ENCODE data around the gene KLRD1. TPM values are rescaled to one million over a fixed set of nuclear protein-coding genes. Genes with fewer than 3 reads are reported as not detected.

Gene KLRD1
- total RNA-seq, 1 experiment from 2014 or later = not detected

- H3K4me1 ChIP-seq (ENCODE audit: insufficient read depth, low read length) = no peaks in the 10 kb centered on the region
- H3K9me3 ChIP-seq (ENCODE audit: low read length) = no peaks in the 10 kb centered on the region
- intact Hi-C loops (cut with micrococcal nuclease) = no loop called here
- H3K27me3 ChIP-seq (ENCODE audit: low read length) = no peaks in the 10 kb centered on the region
- H3K79me2 ChIP-seq (ENCODE audit: low read length) = no peaks in the 10 kb centered on the region
- ChIA-PET POLR2A (ENCODE audit: unreplicated experiment) (no interaction called here), CTCF (no interaction called here)
- ATAC-seq (no peak), DNase-seq (no peak)
- H2AFZ ChIP-seq (ENCODE audit: low read length) = no peak overlapping the region
- H3K4me2 ChIP-seq (ENCODE audit: low read length) = no peak overlapping the region
- H3K9me2 ChIP-seq (replicated peaks; ENCODE audit: low read length) = no peaks in the 10 kb centered on the region
- no peak overlapping the region for H3K4me3 ChIP-seq (ENCODE audit: low read length)
- TF ChIP-seq CTCF (conservative IDR thresholded peaks at IDR 0.05; ENCODE audit: low read depth, low read length) = no peak
- TF ChIP-seq EZH2 (IDR thresholded peaks at IDR 0.05; ENCODE audit: low read length, unreplicated experiment) = no peak
- TF ChIP-seq EZH2phosphoT487 (IDR thresholded peaks at IDR 0.05; ENCODE audit: borderline replicate concordance, low read length) = no peak
- no peaks in the 10 kb centered on the region for H3F3A ChIP-seq (ENCODE audit: low read length, unreplicated experiment)
- H3K9ac ChIP-seq (ENCODE audit: low read length) = no peak overlapping the region
- no peak overlapping the region for H3K27ac ChIP-seq (ENCODE audit: low read length)
- H3K36me3 ChIP-seq (ENCODE audit: low read depth, low read length) = no peaks in the 10 kb centered on the region
- no TSS peak for BruUV-seq (replicated peaks)
- no peaks in the 10 kb centered on the region for H4K20me1 ChIP-seq (ENCODE audit: low read length)
Measured at GRCh38 chr12:10279937-10280336, 27.7 kb upstream of the KLRD1 start.

GRCh38 chr12:10283027-10283426 lies 24.6 kb upstream of the KLRD1 start:
- CTCF ChIA-PET = no interaction called here
- TF ChIP-seq EZH2phosphoT487 (IDR thresholded peaks at IDR 0.05; ENCODE audit: borderline replicate concordance, low read length) (no peak), EZH2 (IDR thresholded peaks at IDR 0.05; ENCODE audit: low read length, unreplicated experiment) (no peak), CTCF (conservative IDR thresholded peaks at IDR 0.05; ENCODE audit: low read depth, low read length) (no peak)
- H2AFZ ChIP-seq (ENCODE audit: low read length) = no peak overlapping the region

GRCh38 chr12:10285919-10286318 lies 21.8 kb upstream of the KLRD1 start:
- BruUV-seq (replicated peaks) = no TSS peak

More at GRCh38 chr12:10283027-10283426, 24.6 kb upstream of the KLRD1 start:
- no peak for DNase-seq
- H3K9me3 ChIP-seq (ENCODE audit: low read length) = no peaks in the 10 kb centered on the region
- H3F3A ChIP-seq (ENCODE audit: low read length, unreplicated experiment) = no peaks in the 10 kb centered on the region
- intact Hi-C loops (cut with micrococcal nuclease) = no loop called here
- POLR2A ChIA-PET (ENCODE audit: unreplicated experiment) = no interaction called here
- H3K27me3 ChIP-seq (ENCODE audit: low read length) = no peaks in the 10 kb centered on the region
- no peaks in the 10 kb centered on the region for H3K79me2 ChIP-seq (ENCODE audit: low read length)
- H3K36me3 ChIP-seq (ENCODE audit: low read depth, low read length) = no peaks in the 10 kb centered on the region
- no peak overlapping the region for H3K4me3 ChIP-seq (ENCODE audit: low read length)
- BruUV-seq (replicated peaks) = no TSS peak
- no peaks in the 10 kb centered on the region for H3K4me1 ChIP-seq (ENCODE audit: insufficient read depth, low read length)
- ATAC-seq = no peak
- H3K9ac ChIP-seq (ENCODE audit: low read length) = no peak overlapping the region
- no peaks in the 10 kb centered on the region for H3K9me2 ChIP-seq (replicated peaks; ENCODE audit: low read length)
- H3K27ac ChIP-seq (ENCODE audit: low read length) = no peak overlapping the region
- no peak overlapping the region for H3K4me2 ChIP-seq (ENCODE audit: low read length)
- no peaks in the 10 kb centered on the region for H4K20me1 ChIP-seq (ENCODE audit: low read length)

More at GRCh38 chr12:10285919-10286318, 21.8 kb upstream of the KLRD1 start:
- H3F3A ChIP-seq (ENCODE audit: low read length, unreplicated experiment) = no peaks in the 10 kb centered on the region
- no peaks in the 10 kb centered on the region for H3K27me3 ChIP-seq (ENCODE audit: low read length)
- no peaks in the 10 kb centered on the region for H3K79me2 ChIP-seq (ENCODE audit: low read length)
- ATAC-seq = no peak
- no peak for DNase-seq
- no peak overlapping the region for H3K4me3 ChIP-seq (ENCODE audit: low read length)
- H2AFZ ChIP-seq (ENCODE audit: low read length) = no peak overlapping the region
- no peaks in the 10 kb centered on the region for H3K36me3 ChIP-seq (ENCODE audit: low read depth, low read length)
- no peak overlapping the region for H3K9ac ChIP-seq (ENCODE audit: low read length)
- POLR2A ChIA-PET (ENCODE audit: unreplicated experiment) = no interaction called here
- CTCF ChIA-PET = interaction anchor here (0.5 kb wide), 1 partner anchor 11 kb away, joined by 4 read pairs; no protein-coding TSS in a partner anchor
- no peaks in the 10 kb centered on the region for H3K9me2 ChIP-seq (replicated peaks; ENCODE audit: low read length)
- TF ChIP-seq EZH2phosphoT487 (IDR thresholded peaks at IDR 0.05; ENCODE audit: borderline replicate concordance, low read length) (no peak), CTCF (conservative IDR thresholded peaks at IDR 0.05; ENCODE audit: low read depth, low read length) (no peak), EZH2 (IDR thresholded peaks at IDR 0.05; ENCODE audit: low read length, unreplicated experiment) (no peak)
- intact Hi-C loops (cut with micrococcal nuclease) = no loop called here
- no peaks in the 10 kb centered on the region for H3K9me3 ChIP-seq (ENCODE audit: low read length)
- no peak overlapping the region for H3K4me2 ChIP-seq (ENCODE audit: low read length)
- no peak overlapping the region for H3K27ac ChIP-seq (ENCODE audit: low read length)
- no peaks in the 10 kb centered on the region for H3K4me1 ChIP-seq (ENCODE audit: insufficient read depth, low read length)
- H4K20me1 ChIP-seq (ENCODE audit: low read length) = no peaks in the 10 kb centered on the region
